Activated naive CD4-positive, alpha-beta T cell treated with anti-CD3 and anti-CD28 coated beads for 36 hours (primary cell): Measurements from ENCODE around the gene TTC12. TPM values are rescaled to one million over a fixed set of nuclear protein-coding genes. Genes with fewer than 3 reads are reported as not detected.

Source experiments
- CTCF ChIA-PET: fragments of 350-600 bp; sonication (Branson Sonifier 250); formaldehyde crosslinking; loops from one replicate; lab custom pipeline; 2021; ENCODE audit warnings: antibody characterized with exemption; lab: Charles Lee
- DNase-seq: peaks from one replicate; pipeline ENCODE4 v3.0.0-alpha.2; 2020
- H3K27ac Mint-ChIP-seq: one replicate; pipeline ENCODE4 v1.8.0; 2021; ENCODE audit warnings: mild to moderate bottlenecking, mixed read lengths
- H3K27me3 Mint-ChIP-seq: one replicate; pipeline ENCODE4 v1.8.0; 2021; ENCODE audit warnings: low read depth, mixed read lengths
- H3K36me3 Mint-ChIP-seq: one replicate; pipeline ENCODE4 v1.8.0; 2021; ENCODE audit warnings: low read depth, mixed read lengths
- H3K4me1 Mint-ChIP-seq: one replicate; pipeline ENCODE4 v1.8.0; 2021; ENCODE audit warnings: low read depth, mixed read lengths
- H3K4me3 Mint-ChIP-seq: one replicate; pipeline ENCODE4 v1.8.0; 2021; ENCODE audit warnings: mild to moderate bottlenecking, moderate library complexity, mixed read lengths
- H3K9me3 Mint-ChIP-seq: one replicate; pipeline ENCODE4 v1.8.0; 2021; ENCODE audit warnings: mixed read lengths
- intact Hi-C: fragments of 100-400 bp; cut with micrococcal nuclease; formaldehyde crosslinking; loops from one replicate; pipeline ENCODE4 v1.15.1; 2023
- total RNA-seq, 2 experiments: library from RNA; stranded (reverse); gene quantifications; one replicate each; pipeline ENCODE4 v1.2.3, GENCODE V29; 2021

Gene TTC12
- total RNA-seq, 2 experiments from 2014 or later: 4.1 to 7.4 TPM

GRCh38 chr11:113275602-113276001 lies 38.8 kb upstream of the TTC12 start:
- H3K4me1 Mint-ChIP-seq: no peaks in the 10 kb centered on the region
- no peak overlapping the region for H3K4me3 Mint-ChIP-seq
- H3K9me3 Mint-ChIP-seq: no peaks in the 10 kb centered on the region
- peaks cover 1% of the 10 kb centered on the region for H3K36me3 Mint-ChIP-seq
- H3K27me3 Mint-ChIP-seq: no peaks in the 10 kb centered on the region
- intact Hi-C loops: no loop called here
- CTCF ChIA-PET: no interaction called here
- DNase-seq: no peak
- H3K27ac Mint-ChIP-seq: no peak overlapping the region

GRCh38 chr11:113276466-113276865 lies 37.9 kb upstream of the TTC12 start:
- DNase-seq: no peak
- intact Hi-C loops: no loop called here
- Mint-ChIP-seq H3K4me3 (no peak overlapping the region), H3K27ac (no peak overlapping the region), H3K9me3 (no peaks in the 10 kb centered on the region), H3K27me3 (no peaks in the 10 kb centered on the region), H3K4me1 (no peaks in the 10 kb centered on the region), H3K36me3 (peaks cover 1% of the 10 kb centered on the region)
- CTCF ChIA-PET: no interaction called here

- Mint-ChIP-seq H3K27ac (no peak overlapping the region), H3K4me1 (no peaks in the 10 kb centered on the region), H3K4me3 (no peak overlapping the region), H3K9me3 (no peaks in the 10 kb centered on the region), H3K27me3 (no peaks in the 10 kb centered on the region), H3K36me3 (peaks cover 1% of the 10 kb centered on the region)
- DNase-seq: no peak
- CTCF ChIA-PET: no interaction called here
- intact Hi-C loops: no loop called here
Observed at GRCh38 chr11:113277907-113278306, 36.5 kb upstream of the TTC12 start.

GRCh38 chr11:113278481-113278880 lies 35.9 kb upstream of the TTC12 start:
- Mint-ChIP-seq H3K4me1 (no peaks in the 10 kb centered on the region), H3K36me3 (peaks cover 1% of the 10 kb centered on the region), H3K27ac (no peak overlapping the region), H3K4me3 (no peak overlapping the region), H3K27me3 (no peaks in the 10 kb centered on the region), H3K9me3 (no peaks in the 10 kb centered on the region)
- CTCF ChIA-PET: no interaction called here
- intact Hi-C loops: no loop called here
- DNase-seq: no peak

GRCh38 chr11:113278925-113279324 lies 35.5 kb upstream of the TTC12 start:
- intact Hi-C loops: no loop called here
- DNase-seq: no peak
- no peaks in the 10 kb centered on the region for H3K27me3 Mint-ChIP-seq
- no peaks in the 10 kb centered on the region for H3K4me1 Mint-ChIP-seq
- peaks cover 1% of the 10 kb centered on the region for H3K36me3 Mint-ChIP-seq
- H3K9me3 Mint-ChIP-seq: no peaks in the 10 kb centered on the region
- H3K4me3 Mint-ChIP-seq: no peak overlapping the region
- H3K27ac Mint-ChIP-seq: no peak overlapping the region
- CTCF ChIA-PET: no interaction called here

GRCh38 chr11:113279591-113279990 lies 34.8 kb upstream of the TTC12 start:
- no peak for DNase-seq
- intact Hi-C loops: no loop called here
- Mint-ChIP-seq H3K4me1 (no peaks in the 10 kb centered on the region), H3K9me3 (no peaks in the 10 kb centered on the region), H3K36me3 (peaks cover 1% of the 10 kb centered on the region), H3K4me3 (no peak overlapping the region), H3K27me3 (no peaks in the 10 kb centered on the region), H3K27ac (no peak overlapping the region)
- CTCF ChIA-PET: no interaction called here

- intact Hi-C loops: loop anchor here (2.0 to 10.0 kb wide), 2 partner anchors 316 to 482 kb away; partner anchors contain the start of gene NCAM1
Observed at GRCh38 chr11:113281052-113281725, 33.2 kb upstream of the TTC12 start.

GRCh38 chr11:113282898-113283437 lies 31.4 kb upstream of the TTC12 start:
- Mint-ChIP-seq H3K4me1 (no peaks in the 10 kb centered on the region), H3K27ac (no peak overlapping the region), H3K9me3 (no peaks in the 10 kb centered on the region), H3K36me3 (peaks cover 1% of the 10 kb centered on the region), H3K4me3 (no peak overlapping the region), H3K27me3 (no peaks in the 10 kb centered on the region)
- no peak for DNase-seq
- intact Hi-C loops: loop anchor here (10.0 kb wide), 1 partner anchor 318 kb away; the partner anchor contains the start of gene NCAM1
- CTCF ChIA-PET: interaction anchor here (0.9 to 1.9 kb wide), 2 partner anchors 694 to 1063 kb away, joined by 3 to 6 read pairs; no protein-coding TSS in a partner anchor

More at GRCh38 chr11:113281052-113281725, 33.2 kb upstream of the TTC12 start:
- no peak overlapping the region for H3K27ac Mint-ChIP-seq
- CTCF ChIA-PET: interaction anchor here (1.9 kb wide), 1 partner anchor 692 kb away, joined by 6 read pairs; no protein-coding TSS in a partner anchor
- H3K36me3 Mint-ChIP-seq: peaks cover 1% of the 10 kb centered on the region
- H3K27me3 Mint-ChIP-seq: no peaks in the 10 kb centered on the region
- no peaks in the 10 kb centered on the region for H3K4me1 Mint-ChIP-seq
- H3K9me3 Mint-ChIP-seq: no peaks in the 10 kb centered on the region
- DNase-seq: no peak
- H3K4me3 Mint-ChIP-seq: no peak overlapping the region

- Mint-ChIP-seq H3K36me3 (no peaks in the 10 kb centered on the region), H3K4me3 (no peak overlapping the region), H3K4me1 (no peaks in the 10 kb centered on the region), H3K27ac (no peak overlapping the region), H3K9me3 (no peaks in the 10 kb centered on the region), H3K27me3 (no peaks in the 10 kb centered on the region)
- intact Hi-C loops: loop anchor here (10.0 kb wide), 1 partner anchor 319 kb away; the partner anchor contains the start of gene NCAM1
- DNase-seq: no peak
- CTCF ChIA-PET: interaction anchor here (1.3 kb wide), 1 partner anchor 696 kb away, joined by 4 read pairs; no protein-coding TSS in a partner anchor
Observed at GRCh38 chr11:113283881-113284280, 30.5 kb upstream of the TTC12 start.

- H3K27ac Mint-ChIP-seq: no peak overlapping the region
- CTCF ChIA-PET: no interaction called here
- no peak overlapping the region for H3K4me3 Mint-ChIP-seq
- H3K4me1 Mint-ChIP-seq: no peaks in the 10 kb centered on the region
- no peak for DNase-seq
- no peaks in the 10 kb centered on the region for H3K9me3 Mint-ChIP-seq
- H3K36me3 Mint-ChIP-seq: no peaks in the 10 kb centered on the region
- no peaks in the 10 kb centered on the region for H3K27me3 Mint-ChIP-seq
- intact Hi-C loops: loop anchor here (10.0 kb wide), 1 partner anchor 321 kb away; the partner anchor contains the start of gene NCAM1
Observed at GRCh38 chr11:113286009-113286408, 28.4 kb upstream of the TTC12 start.

- H3K4me3 Mint-ChIP-seq: no peak overlapping the region
- no peaks in the 10 kb centered on the region for H3K9me3 Mint-ChIP-seq
- H3K36me3 Mint-ChIP-seq: no peaks in the 10 kb centered on the region
- no peaks in the 10 kb centered on the region for H3K4me1 Mint-ChIP-seq
- CTCF ChIA-PET: interaction anchor here (0.6 to 4.6 kb wide), 2 partner anchors 655 to 698 kb away, joined by 4 to 59 read pairs; no protein-coding TSS in a partner anchor
- no peak overlapping the region for H3K27ac Mint-ChIP-seq
- intact Hi-C loops: loop anchor here (10.0 kb wide), 1 partner anchor 322 kb away; the partner anchor contains the start of gene NCAM1
- no peaks in the 10 kb centered on the region for H3K27me3 Mint-ChIP-seq
- DNase-seq: no peak
Observed at GRCh38 chr11:113286509-113287497, 27.6 kb upstream of the TTC12 start.

- CTCF ChIA-PET: interaction anchor here (4.6 kb wide), 1 partner anchor 699 kb away, joined by 59 read pairs; no protein-coding TSS in a partner anchor
- no peaks in the 10 kb centered on the region for H3K36me3 Mint-ChIP-seq
Observed at GRCh38 chr11:113287801-113288200, 26.6 kb upstream of the TTC12 start.

More at GRCh38 chr11:113287801-113288200, 26.6 kb upstream of the TTC12 start:
- Mint-ChIP-seq H3K27ac (no peak overlapping the region), H3K9me3 (no peaks in the 10 kb centered on the region), H3K4me1 (no peaks in the 10 kb centered on the region), H3K27me3 (peaks cover 2% of the 10 kb centered on the region), H3K4me3 (no peak overlapping the region)
- DNase-seq: no peak
- intact Hi-C loops: loop anchor here (10.0 kb wide), 1 partner anchor 323 kb away; the partner anchor contains the start of gene NCAM1
